NB4 (cell line): ENCODE results near the gene NLRP7.
"Not testable (repeated sequence)": the region's sequence is repeated elsewhere in the genome, so short reads cannot be mapped to it uniquely, and the experiment has no call there.

Experiments
- CTCF ChIP-seq: IDR thresholded peaks from one replicate; pipeline ENCODE4 v1.5.1; 2012; ENCODE audit warnings: low read depth, low read length
- MAX ChIP-seq: IDR thresholded peaks from 2 replicates; pipeline ENCODE4 v1.6.1; 2011; ENCODE audit warnings: low read depth, low read length
- POLR2A ChIP-seq: IDR thresholded peaks from 2 replicates; pipeline ENCODE4 v1.6.1; 2011; ENCODE audit warnings: mild to moderate bottlenecking; ENCODE audit not compliant: insufficient read length; ENCODE audit errors: extremely low read depth

- TF ChIP-seq CTCF, MAX, POLR2A: not testable (repeated sequence)
Observed at GRCh38 chr19:54953345-54953713, 6.0 kb upstream of the NLRP7 start.
